ENCODE data around the gene ELFN2. TPM values are rescaled to one million over a fixed set of nuclear protein-coding genes. Genes with fewer than 3 reads are reported as not detected.
"Not testable (repeated sequence)": the region's sequence is repeated elsewhere in the genome, so short reads cannot be mapped to it uniquely, and the experiment has no call there.

The ELFN2 gene
- total RNA-seq, 2 experiments from 2014 or later: 0.26 to 0.47 TPM

- peaks cover 7% of the 10 kb centered on the region for H3K4me1 Mint-ChIP-seq
- no peak overlapping the region for H3K27ac Mint-ChIP-seq
- H3K27me3 Mint-ChIP-seq: peaks cover 72% of the 10 kb centered on the region
- ATAC-seq (ENCODE audit: low read depth) (no peak), DNase-seq (no peak)
- no peak overlapping the region for H3K4me3 Mint-ChIP-seq
- H3K36me3 Mint-ChIP-seq: no peaks in the 10 kb centered on the region
- H3K9me3 Mint-ChIP-seq: no peaks in the 10 kb centered on the region
- POLR2A ChIA-PET: no interaction called here
Measured at GRCh38 chr22:37331856-37332536, 95.3 kb downstream of the ELFN2 start.

- H3K4me1 Mint-ChIP-seq: peaks cover 7% of the 10 kb centered on the region
- no peak overlapping the region for H3K27ac Mint-ChIP-seq
- no peaks in the 10 kb centered on the region for H3K9me3 Mint-ChIP-seq
- ATAC-seq (ENCODE audit: low read depth): no peak
- H3K27me3 Mint-ChIP-seq: peaks cover 72% of the 10 kb centered on the region
- H3K36me3 Mint-ChIP-seq: no peaks in the 10 kb centered on the region
- POLR2A ChIA-PET: no interaction called here
- no peak for DNase-seq
- no peak overlapping the region for H3K4me3 Mint-ChIP-seq
Measured at GRCh38 chr22:37331034-37331428, 96.2 kb downstream of the ELFN2 start.

- no peak for ATAC-seq (ENCODE audit: low read depth)
- POLR2A ChIA-PET: no interaction called here
- Mint-ChIP-seq H3K9me3 (no peaks in the 10 kb centered on the region), H3K4me1 (peaks cover 7% of the 10 kb centered on the region), H3K4me3 (no peak overlapping the region), H3K27ac (no peak overlapping the region), H3K36me3 (no peaks in the 10 kb centered on the region), H3K27me3 (peaks cover 72% of the 10 kb centered on the region)
- DNase-seq: no peak
Measured at GRCh38 chr22:37330200-37331033, 96.9 kb downstream of the ELFN2 start.

- POLR2A ChIA-PET: no interaction called here
- no peak for DNase-seq
- Mint-ChIP-seq H3K4me3 (no peak overlapping the region), H3K27me3 (peaks cover 69% of the 10 kb centered on the region), H3K36me3 (no peaks in the 10 kb centered on the region), H3K27ac (no peak overlapping the region), H3K4me1 (peaks cover 5% of the 10 kb centered on the region), H3K9me3 (no peaks in the 10 kb centered on the region)
- no peak for ATAC-seq (ENCODE audit: low read depth)
Measured at GRCh38 chr22:37329238-37330140, 97.8 kb downstream of the ELFN2 start.

GRCh38 chr22:37328538-37329237 lies 98.6 kb downstream of the ELFN2 start:
- DNase-seq; H3K36me3 Mint-ChIP-seq; ATAC-seq (ENCODE audit: low read depth); H3K9me3 Mint-ChIP-seq; H3K4me1 Mint-ChIP-seq; H3K27ac Mint-ChIP-seq; POLR2A ChIA-PET; H3K4me3 Mint-ChIP-seq: not testable (repeated sequence)
- H3K27me3 Mint-ChIP-seq: peaks cover 70% of the 10 kb centered on the region

GRCh38 chr22:37328017-37328416 lies 99.3 kb downstream of the ELFN2 start:
- H3K36me3 Mint-ChIP-seq: no peaks in the 10 kb centered on the region
- peaks cover 3% of the 10 kb centered on the region for H3K4me1 Mint-ChIP-seq
- ATAC-seq (ENCODE audit: low read depth) (no peak), DNase-seq (no peak)
- POLR2A ChIA-PET: no interaction called here
- no peak overlapping the region for H3K4me3 Mint-ChIP-seq
- no peak overlapping the region for H3K27ac Mint-ChIP-seq
- no peaks in the 10 kb centered on the region for H3K9me3 Mint-ChIP-seq
- peaks cover 70% of the 10 kb centered on the region for H3K27me3 Mint-ChIP-seq

- DNase-seq: no peak
- Mint-ChIP-seq H3K4me1 (peaks cover 1% of the 10 kb centered on the region), H3K9me3 (no peaks in the 10 kb centered on the region), H3K36me3 (no peaks in the 10 kb centered on the region), H3K27me3 (peaks cover 66% of the 10 kb centered on the region), H3K27ac (no peak overlapping the region), H3K4me3 (no peak overlapping the region)
- ATAC-seq (ENCODE audit: low read depth): no peak
- POLR2A ChIA-PET: no interaction called here
Measured at GRCh38 chr22:37326726-37327125, 100.6 kb downstream of the ELFN2 start.

GRCh38 chr22:37325039-37325395 lies 102.3 kb downstream of the ELFN2 start:
- POLR2A ChIA-PET: no interaction called here
- H3K27me3 Mint-ChIP-seq: peaks cover 74% of the 10 kb centered on the region
- ATAC-seq (ENCODE audit: low read depth): no peak

GRCh38 chr22:37324340-37325038 lies 102.8 kb downstream of the ELFN2 start:
- ATAC-seq (ENCODE audit: low read depth): no peak
- Mint-ChIP-seq H3K9me3 (no peaks in the 10 kb centered on the region), H3K36me3 (no peaks in the 10 kb centered on the region), H3K4me3 (no peak overlapping the region), H3K4me1 (no peaks in the 10 kb centered on the region), H3K27me3 (peaks cover 74% of the 10 kb centered on the region), H3K27ac (no peak overlapping the region)
- POLR2A ChIA-PET: interaction anchor here (1.0 kb wide), 1 partner anchor 10 kb away, joined by 3 read pairs; no protein-coding TSS in a partner anchor
- no peak for DNase-seq

More at GRCh38 chr22:37325039-37325395, 102.3 kb downstream of the ELFN2 start:
- Mint-ChIP-seq H3K9me3 (no peaks in the 10 kb centered on the region), H3K27ac (no peak overlapping the region), H3K4me3 (no peak overlapping the region), H3K4me1 (no peaks in the 10 kb centered on the region), H3K36me3 (no peaks in the 10 kb centered on the region)
- DNase-seq: no peak

GRCh38 chr22:37320726-37321677 lies 106.3 kb downstream of the ELFN2 start:
- DNase-seq (no peak), ATAC-seq (ENCODE audit: low read depth) (no peak)
- H3K27ac Mint-ChIP-seq: no peak overlapping the region
- no peak overlapping the region for H3K4me3 Mint-ChIP-seq
- H3K27me3 Mint-ChIP-seq: peaks cover 42% of the 10 kb centered on the region
- H3K36me3 Mint-ChIP-seq: no peaks in the 10 kb centered on the region
- no peaks in the 10 kb centered on the region for H3K9me3 Mint-ChIP-seq
- POLR2A ChIA-PET: interaction anchor here (0.7 to 1.3 kb wide), 2 partner anchors 113 to 165 kb away, joined by 3 read pairs; partner anchors contain the start of gene MFNG
- H3K4me1 Mint-ChIP-seq: peaks cover 4% of the 10 kb centered on the region

- ATAC-seq (ENCODE audit: low read depth) (no peak), DNase-seq (no peak)
- H3K4me1 Mint-ChIP-seq: peaks cover 12% of the 10 kb centered on the region
- H3K4me3 Mint-ChIP-seq: no peak overlapping the region
- H3K27me3 Mint-ChIP-seq: peaks cover 32% of the 10 kb centered on the region
- POLR2A ChIA-PET: no interaction called here
- peaks cover 3% of the 10 kb centered on the region for H3K36me3 Mint-ChIP-seq
- no peak overlapping the region for H3K27ac Mint-ChIP-seq
- H3K9me3 Mint-ChIP-seq: no peaks in the 10 kb centered on the region
Measured at GRCh38 chr22:37319469-37319868, 107.8 kb downstream of the ELFN2 start.

All from activated naive CD8-positive, alpha-beta T cell treated with anti-CD3 and anti-CD28 coated beads, Interleukin-2, amount 10 ng/mL, durations not matched to agents 7 days and 5 days (primary cell).